GM12878 (cell line): ENCODE data around the gene ADRA2B. TPM values are rescaled to one million over a fixed set of nuclear protein-coding genes. Genes with fewer than 3 reads are reported as not detected.

Source experiments
- ATAC-seq: fragments of 200-7000 bp; cut with Tn5 transposase; 3 replicates; pipeline ENCODE4 v1.9.1; 2020; ENCODE audit warnings: mild to moderate bottlenecking, moderate library complexity
- BruUV-seq: library from RNA; stranded (reverse); fragments of 400-500 nt; replicated peaks from 2 replicates; lab custom pipeline; 2021; lab: Mats Ljungman, UMichigan
- CTCF ChIA-PET: fragments of 300-600 bp; sonication (Branson Sonifier 250); formaldehyde crosslinking; extraction: SDS; loops from one replicate; lab custom pipeline; 2021; ENCODE audit warnings: inconsistent platforms; lab: Yijun Ruan, JAX
- POLR2A ChIA-PET: fragments of 350-600 bp; formaldehyde crosslinking; extraction: SDS; loops from one replicate; lab custom pipeline; 2021; ENCODE audit warnings: inconsistent platforms; lab: Charles Lee
- RAD21 ChIA-PET: fragments of 300-600 bp; sonication (Branson Sonifier 250); formaldehyde crosslinking; loops from one replicate; lab custom pipeline; 2023; ENCODE audit warnings: antibody characterized with exemption; ENCODE audit not compliant: unreplicated experiment; lab: Charles Lee
- SMC1A ChIA-PET: fragments of 300-600 bp; sonication (Branson Sonifier 250); formaldehyde crosslinking; loops from one replicate; lab custom pipeline; 2023; ENCODE audit not compliant: unreplicated experiment, uncharacterized antibody; lab: Charles Lee
- DNase-seq: peaks from one replicate; pipeline ENCODE4 v3.0.0-alpha.2; 2011; ENCODE audit warnings: low read depth, low spot score
- FAIRE-seq: peaks from 3 replicates; lab custom pipeline; 2011; peaks lifted over from hg19 to GRCh38; lab: Jason Lieb, UNC
- H2AFZ ChIP-seq: 2 replicates; pipeline ENCODE4 v1.6.0; 2011; ENCODE audit warnings: low read depth, low read length, control low read depth; ENCODE audit not compliant: control insufficient read depth
- H3K27ac ChIP-seq: 2 replicates; pipeline ENCODE4 v1.5.1; 2011; ENCODE audit warnings: control low read depth; ENCODE audit not compliant: control insufficient read depth, insufficient read depth
- H3K27me3 ChIP-seq, 2 experiments: replicated peaks in 1 of 2; 2 replicates each; pipeline versions ENCODE4 v1.6.0 to v1.6.1; 2011; ENCODE audit warnings: low read length in 1 of 2; ENCODE audit not compliant: control insufficient read depth in 2 of 2, insufficient read depth in 2 of 2
- H3K36me3 ChIP-seq, 2 experiments: 2 replicates each; pipeline ENCODE4 v1.5.1; 2011; ENCODE audit warnings: low read length in 1 of 2; ENCODE audit not compliant: control insufficient read depth in 2 of 2, insufficient read depth in 2 of 2
- H3K4me1 ChIP-seq: 2 replicates; pipeline ENCODE4 v1.6.1; 2011; ENCODE audit warnings: mild to moderate bottlenecking, low read length, moderate library complexity, mixed read lengths; ENCODE audit not compliant: control insufficient read depth, insufficient read depth
- H3K4me2 ChIP-seq: 2 replicates; pipeline ENCODE4 v1.6.0; 2011; ENCODE audit warnings: control low read depth; ENCODE audit not compliant: control insufficient read depth, insufficient read depth
- H3K4me3 ChIP-seq: fragments of 200-600 bp; sonication (generic); 2 replicates; pipeline ENCODE4 v1.5.1; 2016
- H3K79me2 ChIP-seq: 2 replicates; pipeline ENCODE4 v1.6.0; 2011; ENCODE audit warnings: low read length; ENCODE audit not compliant: control insufficient read depth, insufficient read depth
- H3K9ac ChIP-seq: 2 replicates; pipeline ENCODE4 v1.8.0; 2011; ENCODE audit warnings: low read length, control low read depth, mixed read lengths; ENCODE audit not compliant: control insufficient read depth, insufficient read depth
- H3K9me3 ChIP-seq: replicated peaks from 3 replicates; pipeline ENCODE4 v1.5.1; 2011; ENCODE audit warnings: mild to moderate bottlenecking, low read length; ENCODE audit not compliant: control insufficient read depth, insufficient read depth
- H4K20me1 ChIP-seq: 2 replicates; pipeline ENCODE4 v1.6.0; 2011; ENCODE audit not compliant: control insufficient read depth, insufficient read depth
- CBX5 ChIP-seq: sonication (generic); IDR thresholded peaks from 2 replicates; pipeline ENCODE4 v1.6.1; 2016; ENCODE audit warnings: low read depth, moderate library complexity, mild to moderate bottlenecking, inconsistent platforms
- EP300 ChIP-seq, 2 experiments: fragments of 150-350 bp in 1 of 2; IDR thresholded peaks; 2 replicates each; pipeline ENCODE4 v1.6.1; 2011 to 2012; ENCODE audit warnings: low read depth in 2 of 2, low read length in 2 of 2, borderline replicate concordance in 1 of 2, improper control_type of control experiment in 1 of 2, inconsistent platforms in 1 of 2; ENCODE audit not compliant: control insufficient read depth in 1 of 2
- MLLT1 ChIP-seq: fragments of 450-650 bp; IDR thresholded peaks from 2 replicates; pipeline ENCODE4 v1.6.1; 2016; ENCODE audit warnings: mild to moderate bottlenecking
- MYC ChIP-seq: IDR thresholded peaks from 2 replicates; pipeline ENCODE4 v1.6.1; 2011; ENCODE audit warnings: mild to moderate bottlenecking, low read length, moderate library complexity, inconsistent platforms; ENCODE audit not compliant: insufficient read depth, insufficient replicate concordance, insufficient read length, severe bottlenecking
- NFXL1 ChIP-seq: fragments of 450-650 bp; IDR thresholded peaks from 2 replicates; pipeline ENCODE4 v1.6.1; 2017; ENCODE audit warnings: antibody characterized with exemption, mild to moderate bottlenecking, borderline replicate concordance
- NRF1 ChIP-seq: conservative IDR thresholded peaks from 2 replicates; pipeline ENCODE4 v1.6.1; 2011; ENCODE audit warnings: mild to moderate bottlenecking, low read depth, low read length, improper control_type of control experiment
- RUNX3 ChIP-seq: IDR thresholded peaks from 2 replicates; pipeline ENCODE4 v1.6.1; 2012; ENCODE audit warnings: low read length, inconsistent platforms
- SMC3 ChIP-seq: IDR thresholded peaks from 2 replicates; pipeline ENCODE4 v1.6.1; 2011; ENCODE audit warnings: low read length, improper control_type of control experiment, borderline replicate concordance
- WGBS: methylation state at CpG from one replicate; pipeline ENCODE4 v1.1.6; 2016; ENCODE audit warnings: low lambda C conversion rate; ENCODE audit not compliant: insufficient replicate concordance, insufficient coverage; ENCODE audit errors: missing lambda C conversion rate; 5-methylcytosine and 5-hydroxymethylcytosine counted together
- in situ Hi-C: fragments of 300-500 bp; cut with MboI; formaldehyde crosslinking; loops from 9 replicates; pipeline ENCODE4 v1.14.3; 2018; ENCODE audit warnings: mixed read lengths
- intact Hi-C: fragments of 100-400 bp; cut with micrococcal nuclease; formaldehyde crosslinking; loops from one replicate; pipeline ENCODE4 v1.14.2; 2022; ENCODE audit not compliant: unreplicated experiment
- polyA plus RNA-seq, 11 experiments: library from polyadenylated mRNA; depleted of rRNA in 4 of 11; unstranded in 6 of 11; stranded (reverse) in 5 of 11; fragments of >200 nt; fragmentation: Nextera tagmentation in 4 of 11; fragmentation: Illumina TruSeq in 1 of 11; extraction: Ambion mirVana in 4 of 11; extraction: Trizol in 1 of 11; gene quantifications; 1 replicate in 1 of 11; 2 replicates in 10 of 11; pipeline versions ENCODE4 v1.2.1 to v1.2.3, GENCODE V29; 2011 to 2016; ENCODE audit warnings: inconsistent platforms in 2 of 11, missing spikeins in 2 of 11, low read depth in 1 of 11
- total RNA-seq, 4 experiments: library from RNA; depleted of rRNA in 3 of 4; stranded (reverse); fragments of >200 nt in 3 of 4; fragmentation: Illumina TruSeq in 1 of 4; extraction: Trizol in 1 of 4; gene quantifications; 2 replicates each; pipeline versions ENCODE4 v1.2.1 to v1.2.3, GENCODE V29; 2013 to 2021
- TF ChIP-seq, protein P1 (sequence below): fragments of 450-650 bp; IDR thresholded peaks from 2 replicates; pipeline ENCODE4 v1.6.1; 2017; ENCODE audit warnings: low read depth, mild to moderate bottlenecking, moderate library complexity

The ADRA2B gene
- total and polyA plus RNA-seq, 10 of the 15 experiments (the other 5 are each of a cell fraction or from before 2014, with no cell fraction given) = 0.01 to 0.10 (median 0.04) TPM; not detected in 6

DNA sequence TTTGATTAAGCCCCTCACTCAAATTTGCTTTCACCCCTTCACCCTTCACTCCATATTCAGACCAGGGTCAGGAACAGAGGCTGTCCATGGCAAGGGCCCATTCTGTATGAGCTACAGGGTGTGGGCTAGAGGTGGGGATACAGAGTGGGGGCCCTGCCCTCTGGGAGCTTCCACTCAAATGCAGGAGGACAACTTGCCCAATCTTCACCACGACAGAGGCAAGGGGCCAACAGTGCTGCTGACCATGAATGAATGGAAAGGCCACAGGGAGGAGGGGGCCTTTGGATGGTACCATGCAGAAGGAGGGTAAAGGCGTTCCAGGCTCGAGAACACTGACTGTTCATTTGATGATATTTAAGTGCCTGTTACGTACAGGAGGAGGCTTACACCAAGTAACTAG is 22.8 kb downstream of the ADRA2B start:
- FAIRE-seq (no peak), ATAC-seq (no peak), DNase-seq (no peak)
- Histone ChIP-seq H3K27ac (no peak overlapping the region), H4K20me1 (no peaks in the 10 kb centered on the region), H3K9me3 (no peaks in the 10 kb centered on the region), H3K9ac (no peak overlapping the region), H3K79me2 (no peaks in the 10 kb centered on the region), H3K4me1 (no peaks in the 10 kb centered on the region), H3K36me3 (no peaks in the 10 kb centered on the region), H3K4me3 (no peak overlapping the region), H2AFZ (no peak overlapping the region), H3K4me2 (no peak overlapping the region), H3K27me3 (no peaks in the 10 kb centered on the region)
- intact Hi-C loops = no loop called here
- 28% methylated on average over 4 of the region's 4 CpGs for WGBS
- in situ Hi-C loops = no loop called here
- no TSS peak for BruUV-seq
- SMC1A ChIA-PET = interaction anchor here (0.7 kb wide), 2 partner anchors 45 to 101 kb away, joined by 3 to 4 read pairs; no protein-coding TSS in a partner anchor
- POLR2A ChIA-PET = no interaction called here
- RAD21 ChIA-PET = no interaction called here
- TF ChIP-seq, protein P1, sequence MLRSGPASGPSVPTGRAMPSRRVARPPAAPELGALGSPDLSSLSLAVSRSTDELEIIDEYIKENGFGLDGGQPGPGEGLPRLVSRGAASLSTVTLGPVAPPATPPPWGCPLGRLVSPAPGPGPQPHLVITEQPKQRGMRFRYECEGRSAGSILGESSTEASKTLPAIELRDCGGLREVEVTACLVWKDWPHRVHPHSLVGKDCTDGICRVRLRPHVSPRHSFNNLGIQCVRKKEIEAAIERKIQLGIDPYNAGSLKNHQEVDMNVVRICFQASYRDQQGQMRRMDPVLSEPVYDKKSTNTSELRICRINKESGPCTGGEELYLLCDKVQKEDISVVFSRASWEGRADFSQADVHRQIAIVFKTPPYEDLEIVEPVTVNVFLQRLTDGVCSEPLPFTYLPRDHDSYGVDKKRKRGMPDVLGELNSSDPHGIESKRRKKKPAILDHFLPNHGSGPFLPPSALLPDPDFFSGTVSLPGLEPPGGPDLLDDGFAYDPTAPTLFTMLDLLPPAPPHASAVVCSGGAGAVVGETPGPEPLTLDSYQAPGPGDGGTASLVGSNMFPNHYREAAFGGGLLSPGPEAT = no peak
- no peak for TF ChIP-seq MYC
- CTCF ChIA-PET = no interaction called here

- Histone ChIP-seq H3K27ac (no peak overlapping the region), H3K4me3 (no peak overlapping the region), H3K79me2 (no peaks in the 10 kb centered on the region), H2AFZ (no peak overlapping the region), H3K4me1 (no peaks in the 10 kb centered on the region), H3K36me3 (no peaks in the 10 kb centered on the region)
- RAD21 ChIA-PET = no interaction called here
- DNase-seq (no peak), ATAC-seq (no peak), FAIRE-seq (no peak)
- in situ Hi-C loops = no loop called here
- SMC1A ChIA-PET = interaction anchor here (0.7 kb wide), 2 partner anchors 46 to 100 kb away, joined by 3 to 4 read pairs; no protein-coding TSS in a partner anchor
- 52% methylated on average over 3 of the region's 3 CpGs for WGBS
- TF ChIP-seq SMC3 (no peak), EP300 (IDR thresholded peaks at IDR 0.05; ENCODE audit: borderline replicate concordance in 1 of 2, control insufficient read depth in 1 of 2, low read depth in 2 of 2, low read length in 2 of 2) (no peak), RUNX3 (no peak), CBX5 (no peak), MLLT1 (no peak), NRF1 (no peak), NFXL1 (no peak)
- TF ChIP-seq, all 136 proteins: peak for 0
- no peak overlapping the region for H3K4me2 ChIP-seq
- BruUV-seq = no TSS peak
- H4K20me1 ChIP-seq = no peaks in the 10 kb centered on the region
- no peak overlapping the region for H3K9ac ChIP-seq
- POLR2A ChIA-PET = no interaction called here
- CTCF ChIA-PET = no interaction called here
- no peaks in the 10 kb centered on the region for H3K27me3 ChIP-seq
- H3K9me3 ChIP-seq = no peaks in the 10 kb centered on the region
- intact Hi-C loops = no loop called here
Measured at GRCh38 chr2:96092951-96093350, 23.4 kb downstream of the ADRA2B start.
